ENCODE data around the gene IDH3G. TPM values are rescaled to one million over a fixed set of nuclear protein-coding genes. Genes with fewer than 3 reads are reported as not detected.

IDH3G gene
- total RNA-seq, 6 experiments from 2014 or later: 19.4 to 70.1 (median 27.4) TPM

DNA sequence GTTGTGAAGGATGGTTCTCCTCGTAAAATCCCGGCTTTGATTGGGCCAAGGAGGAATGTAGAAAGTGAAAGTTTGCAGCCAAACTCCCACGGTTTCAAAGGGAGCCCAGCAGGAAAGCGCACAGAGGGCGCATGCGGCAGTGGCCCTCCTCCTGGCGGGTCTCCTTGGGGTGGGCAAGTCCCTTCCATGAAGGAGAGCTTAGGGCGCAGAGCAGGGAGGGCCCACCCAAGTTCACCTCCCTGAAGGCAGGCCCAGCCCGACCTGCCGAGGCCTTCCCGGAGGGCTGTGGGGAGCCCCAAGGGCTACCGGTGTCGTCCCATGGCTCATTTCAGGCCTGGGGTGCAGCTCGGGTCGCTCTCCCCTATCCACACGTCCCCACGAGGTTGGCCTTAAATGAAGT is 34.1 kb upstream of the IDH3G start:
- peak overlapping the region in 1 of 3 donors; percentile 11 for H3K4me3 ChIP-seq
- H3K36me3 ChIP-seq: no peaks in the 10 kb centered on the region
- H3K4me1 ChIP-seq: no peaks in the 10 kb centered on the region
- 28% methylated on average over 2 of the region's 17 CpGs for WGBS (ENCODE audit: insufficient coverage, low coverage, low lambda C conversion rate, missing lambda C conversion rate)
- DNase-seq (no peak), ATAC-seq (no peak)
- no peak overlapping the region for H3K27ac ChIP-seq
- no peaks in the 10 kb centered on the region for H3K9me3 ChIP-seq
- TF ChIP-seq POLR2A (IDR thresholded peaks at IDR 0.05): no peak
- TF ChIP-seq, protein P1, sequence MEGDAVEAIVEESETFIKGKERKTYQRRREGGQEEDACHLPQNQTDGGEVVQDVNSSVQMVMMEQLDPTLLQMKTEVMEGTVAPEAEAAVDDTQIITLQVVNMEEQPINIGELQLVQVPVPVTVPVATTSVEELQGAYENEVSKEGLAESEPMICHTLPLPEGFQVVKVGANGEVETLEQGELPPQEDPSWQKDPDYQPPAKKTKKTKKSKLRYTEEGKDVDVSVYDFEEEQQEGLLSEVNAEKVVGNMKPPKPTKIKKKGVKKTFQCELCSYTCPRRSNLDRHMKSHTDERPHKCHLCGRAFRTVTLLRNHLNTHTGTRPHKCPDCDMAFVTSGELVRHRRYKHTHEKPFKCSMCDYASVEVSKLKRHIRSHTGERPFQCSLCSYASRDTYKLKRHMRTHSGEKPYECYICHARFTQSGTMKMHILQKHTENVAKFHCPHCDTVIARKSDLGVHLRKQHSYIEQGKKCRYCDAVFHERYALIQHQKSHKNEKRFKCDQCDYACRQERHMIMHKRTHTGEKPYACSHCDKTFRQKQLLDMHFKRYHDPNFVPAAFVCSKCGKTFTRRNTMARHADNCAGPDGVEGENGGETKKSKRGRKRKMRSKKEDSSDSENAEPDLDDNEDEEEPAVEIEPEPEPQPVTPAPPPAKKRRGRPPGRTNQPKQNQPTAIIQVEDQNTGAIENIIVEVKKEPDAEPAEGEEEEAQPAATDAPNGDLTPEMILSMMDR (IDR thresholded peaks at IDR 0.05): no peak
- intact Hi-C loops (cut with DNase I): no loop called here
- H3K27me3 ChIP-seq: peaks cover 0 to 27% of the 10 kb centered on the region in 2 donors

DNA sequence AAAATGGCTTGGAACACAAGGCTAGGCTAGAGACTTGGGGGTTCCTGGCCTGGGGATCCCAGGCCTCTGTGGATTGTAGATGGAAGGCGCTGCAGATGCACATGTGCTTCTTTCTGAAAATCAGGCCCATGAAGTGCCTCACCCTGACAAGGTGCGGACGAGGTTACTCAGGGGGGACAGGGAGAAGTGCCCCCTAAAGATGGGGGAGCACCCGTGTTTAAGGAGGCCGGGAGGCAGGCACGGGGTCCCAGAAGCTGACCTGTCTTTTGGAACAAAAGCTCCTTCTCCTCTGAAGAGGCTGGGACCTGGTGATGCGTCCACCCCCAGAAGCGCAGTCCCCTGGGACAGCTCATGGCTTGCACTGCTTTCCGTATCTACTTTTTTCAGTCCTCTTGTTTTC is 33.7 kb upstream of the IDH3G start:
- no peak overlapping the region for H3K27ac ChIP-seq
- 62% methylated on average over 8 of the region's 9 CpGs for WGBS (ENCODE audit: insufficient coverage, low coverage, low lambda C conversion rate, missing lambda C conversion rate)
- ATAC-seq (no peak), DNase-seq (no peak)
- no peak overlapping the region for H3K4me3 ChIP-seq
- TF ChIP-seq POLR2A (IDR thresholded peaks at IDR 0.05): no peak
- TF ChIP-seq, protein P1 (IDR thresholded peaks at IDR 0.05): no peak
- no peaks in the 10 kb centered on the region for H3K9me3 ChIP-seq
- no peaks in the 10 kb centered on the region for H3K36me3 ChIP-seq
- H3K4me1 ChIP-seq: no peaks in the 10 kb centered on the region
- H3K27me3 ChIP-seq: peaks cover 0 to 27% of the 10 kb centered on the region in 2 donors
- intact Hi-C loops (cut with DNase I): no loop called here

DNA sequence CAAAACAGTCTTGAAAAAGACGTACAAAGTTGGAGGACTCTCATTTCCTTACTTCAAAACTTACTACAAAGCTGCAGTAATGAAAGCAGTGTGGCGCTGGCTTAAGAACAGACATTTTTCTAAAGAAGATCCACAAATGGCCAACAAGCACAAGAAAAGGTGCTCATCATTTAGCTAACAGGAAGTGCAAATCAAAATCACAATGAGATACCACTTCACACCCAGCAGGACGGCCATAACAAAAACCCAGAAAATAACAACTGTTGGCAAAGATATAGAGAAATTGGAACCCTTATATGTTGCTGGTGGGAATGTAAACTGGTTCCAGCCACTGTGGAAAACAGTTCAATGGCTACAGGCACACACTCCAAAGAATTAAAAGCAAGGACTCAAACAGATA is 32.8 kb upstream of the IDH3G start:
- no peaks in the 10 kb centered on the region for H3K4me1 ChIP-seq
- DNase-seq (no peak), ATAC-seq (no peak)
- H3K36me3 ChIP-seq: no peaks in the 10 kb centered on the region
- intact Hi-C loops (cut with DNase I): no loop called here
- H3K9me3 ChIP-seq: no peaks in the 10 kb centered on the region
- no peak overlapping the region for H3K4me3 ChIP-seq
- 42% methylated on average over 3 of the region's 3 CpGs for WGBS (ENCODE audit: insufficient coverage, low coverage, low lambda C conversion rate, missing lambda C conversion rate)
- peaks cover 0 to 27% of the 10 kb centered on the region in 2 donors for H3K27me3 ChIP-seq
- no peak for TF ChIP-seq POLR2A (IDR thresholded peaks at IDR 0.05)
- TF ChIP-seq, protein P1 (IDR thresholded peaks at IDR 0.05): no peak
- no peak overlapping the region for H3K27ac ChIP-seq

DNA sequence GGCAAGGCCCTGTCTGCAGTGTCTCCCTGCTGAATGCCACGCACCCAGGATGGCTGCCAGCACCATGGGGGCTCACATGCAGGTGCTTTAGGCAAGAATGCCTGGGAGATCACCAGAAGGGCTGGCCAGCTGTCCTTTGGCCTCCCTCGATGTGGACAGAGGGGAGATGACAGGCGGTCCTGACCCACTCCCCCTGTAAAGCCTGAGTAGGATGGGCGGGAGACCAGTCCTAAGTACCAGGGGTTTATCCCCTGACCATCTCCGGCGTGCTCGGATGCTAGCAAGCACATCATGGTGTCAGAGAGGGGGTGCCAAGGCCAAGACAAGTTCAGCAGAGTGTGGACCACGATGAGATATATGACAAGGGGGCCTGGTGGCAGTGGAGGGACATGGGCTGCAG is 30.9 kb upstream of the IDH3G start:
- Histone ChIP-seq H3K4me1 (no peaks in the 10 kb centered on the region), H3K9me3 (no peaks in the 10 kb centered on the region), H3K4me3 (no peak overlapping the region), H3K27ac (no peak overlapping the region), H3K27me3 (peaks cover 0 to 28% of the 10 kb centered on the region in 2 donors), H3K36me3 (no peaks in the 10 kb centered on the region)
- no peak for ATAC-seq
- no peak for TF ChIP-seq POLR2A (IDR thresholded peaks at IDR 0.05)
- TF ChIP-seq, protein P1 (IDR thresholded peaks at IDR 0.05): no peak
- 33% methylated on average over 1 of the region's 8 CpGs for WGBS (ENCODE audit: insufficient coverage, low coverage, low lambda C conversion rate, missing lambda C conversion rate)
- intact Hi-C loops (cut with DNase I): no loop called here
- no peak for DNase-seq

DNA sequence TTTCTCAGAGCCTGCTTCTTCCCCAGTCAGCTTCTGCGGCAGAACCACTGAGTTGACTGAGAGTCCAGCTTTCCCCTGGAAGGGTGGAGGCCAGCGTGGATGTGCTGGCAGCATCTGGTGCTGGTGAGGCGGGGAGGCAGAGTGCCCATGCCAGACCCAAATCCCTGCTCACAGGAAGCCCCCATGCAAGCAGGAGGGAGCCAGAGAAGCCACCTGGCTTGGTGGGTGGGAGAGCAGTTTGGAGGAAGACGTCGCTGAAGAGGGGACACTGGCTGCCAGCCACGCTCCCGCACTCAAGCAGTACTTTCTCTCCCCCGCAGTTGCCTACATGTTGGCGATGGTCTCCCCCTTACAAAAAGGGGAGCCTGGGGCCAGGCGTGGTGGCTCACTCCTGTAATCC is 30.2 kb upstream of the IDH3G start:
- Histone ChIP-seq H3K9me3 (no peaks in the 10 kb centered on the region), H3K27ac (no peak overlapping the region), H3K27me3 (peaks cover 0 to 27% of the 10 kb centered on the region in 2 donors), H3K4me3 (no peak overlapping the region), H3K4me1 (no peaks in the 10 kb centered on the region), H3K36me3 (no peaks in the 10 kb centered on the region)
- ATAC-seq (no peak), DNase-seq (no peak)
- no peak for TF ChIP-seq POLR2A (IDR thresholded peaks at IDR 0.05)
- TF ChIP-seq, protein P1 (IDR thresholded peaks at IDR 0.05): no peak
- WGBS (ENCODE audit: insufficient coverage, low coverage, low lambda C conversion rate, missing lambda C conversion rate): 92% methylated on average over 4 of the region's 10 CpGs
- intact Hi-C loops (cut with DNase I): no loop called here
